Measurements from ENCODE around the gene DCAKD. TPM values are rescaled to one million over a fixed set of nuclear protein-coding genes. Genes with fewer than 3 reads are reported as not detected.

The DCAKD gene
- total and polyA plus RNA-seq, 2 experiments from 2014 or later = 60.6 to 113 TPM

- no peak for DNase-seq (ENCODE audit: low read depth in 1 of 2, low spot score in 1 of 2)
- H3K36me3 ChIP-seq = no peaks in the 10 kb centered on the region
- no peak overlapping the region for H3K27ac ChIP-seq
- peaks cover 19% of the 10 kb centered on the region for H3K4me1 ChIP-seq (ENCODE audit: low read depth)
- no peak for TF ChIP-seq CTCF (IDR thresholded peaks at IDR 0.05; ENCODE audit: low read depth, low read length)
- H3K27me3 ChIP-seq = peaks cover 11% of the 10 kb centered on the region
- H3K4me3 ChIP-seq = no peak overlapping the region
- no peaks in the 10 kb centered on the region for H3K9me3 ChIP-seq (ENCODE audit: low read depth)
Observed at GRCh38 chr17:45022655-45023339, 28.6 kb downstream of the DCAKD start.

- Histone ChIP-seq H3K4me3 (no peak overlapping the region), H3K27me3 (peaks cover 11% of the 10 kb centered on the region), H3K4me1 (ENCODE audit: low read depth) (peaks cover 22% of the 10 kb centered on the region), H3K27ac (no peak overlapping the region), H3K9me3 (ENCODE audit: low read depth) (no peaks in the 10 kb centered on the region), H3K36me3 (no peaks in the 10 kb centered on the region)
- no peak for DNase-seq (ENCODE audit: low read depth in 1 of 2, low spot score in 1 of 2)
- TF ChIP-seq CTCF (IDR thresholded peaks at IDR 0.05; ENCODE audit: low read depth, low read length) = no peak
Observed at GRCh38 chr17:45022288-45022648, 29.2 kb downstream of the DCAKD start.

GRCh38 chr17:45021607-45022287, 29.7 kb downstream of the DCAKD start:
- peak; percentile 73 to 87 for DNase-seq (ENCODE audit: low read depth in 1 of 2, low spot score in 1 of 2)
- Histone ChIP-seq H3K27me3 (peaks cover 11% of the 10 kb centered on the region), H3K27ac (no peak overlapping the region), H3K4me1 (ENCODE audit: low read depth) (peaks cover 22% of the 10 kb centered on the region), H3K36me3 (no peaks in the 10 kb centered on the region), H3K4me3 (no peak overlapping the region), H3K9me3 (ENCODE audit: low read depth) (no peaks in the 10 kb centered on the region)
- TF ChIP-seq CTCF (IDR thresholded peaks at IDR 0.05; ENCODE audit: low read depth, low read length) = peak; percentile 65

GRCh38 chr17:45020354-45021138, 30.9 kb downstream of the DCAKD start:
- H3K27me3 ChIP-seq = peaks cover 11% of the 10 kb centered on the region
- TF ChIP-seq CTCF (IDR thresholded peaks at IDR 0.05; ENCODE audit: low read depth, low read length) = no peak
- H3K9me3 ChIP-seq (ENCODE audit: low read depth) = no peaks in the 10 kb centered on the region
- DNase-seq (ENCODE audit: low read depth in 1 of 2, low spot score in 1 of 2) = peak in 1 of 2 donors; percentile 66
- no peaks in the 10 kb centered on the region for H3K36me3 ChIP-seq
- no peak overlapping the region for H3K27ac ChIP-seq
- H3K4me3 ChIP-seq = no peak overlapping the region
- peaks cover 22% of the 10 kb centered on the region for H3K4me1 ChIP-seq (ENCODE audit: low read depth)

GRCh38 chr17:45018848-45019711, 32.4 kb downstream of the DCAKD start:
- Histone ChIP-seq H3K27me3 (peaks cover 11% of the 10 kb centered on the region), H3K4me1 (ENCODE audit: low read depth) (peaks cover 22% of the 10 kb centered on the region), H3K4me3 (peak overlapping the region; percentile 47), H3K9me3 (ENCODE audit: low read depth) (no peaks in the 10 kb centered on the region), H3K27ac (peak overlapping the region; percentile 22), H3K36me3 (no peaks in the 10 kb centered on the region)
- TF ChIP-seq CTCF (IDR thresholded peaks at IDR 0.05; ENCODE audit: low read depth, low read length) = peak; percentile 28
- DNase-seq (ENCODE audit: low read depth in 1 of 2, low spot score in 1 of 2) = peak; percentile 60 to 84

Data from cardiac muscle cell (in vitro differentiated cells and primary cell).